ENCODE measurements around the gene ATXN1.
"Not testable (repeated sequence)": the region's sequence is repeated elsewhere in the genome, so short reads cannot be mapped to it uniquely, and the experiment has no call there.

ATXN1 gene

GRCh38 chr6:16760516-16761470, at the start of gene ATXN1:
ATXN1 (minus strand) TSS chr6:16761460.
- peak; percentile 80 for DNase-seq

GRCh38 chr6:16810411-16810810, 49.2 kb upstream of the ATXN1 start:
- no peak for DNase-seq

GRCh38 chr6:16809753-16810358, 48.6 kb upstream of the ATXN1 start:
- no peak for DNase-seq

- DNase-seq = no peak
Observed at GRCh38 chr6:16807956-16808355, 46.7 kb upstream of the ATXN1 start.

GRCh38 chr6:16806363-16806762, 45.1 kb upstream of the ATXN1 start:
- no peak for DNase-seq

- peak; percentile 57 for DNase-seq
Observed at GRCh38 chr6:16805243-16805950, 44.1 kb upstream of the ATXN1 start.

GRCh38 chr6:16804546-16805242, 43.4 kb upstream of the ATXN1 start:
- DNase-seq = no peak

- DNase-seq = peak; percentile 92
Observed at GRCh38 chr6:16803294-16804200, 42.3 kb upstream of the ATXN1 start.

GRCh38 chr6:16802071-16802470, 40.8 kb upstream of the ATXN1 start:
- DNase-seq = no peak

GRCh38 chr6:16800942-16801341, 39.7 kb upstream of the ATXN1 start:
- DNase-seq = no peak

GRCh38 chr6:16800341-16800740, 39.1 kb upstream of the ATXN1 start:
- no peak for DNase-seq

GRCh38 chr6:16799279-16800193, 38.3 kb upstream of the ATXN1 start:
- no peak for DNase-seq

GRCh38 chr6:16793828-16794412, 32.7 kb upstream of the ATXN1 start:
- no peak for DNase-seq

- no peak for DNase-seq
Observed at GRCh38 chr6:16789329-16790038, 28.2 kb upstream of the ATXN1 start.

GRCh38 chr6:16787128-16787682, 25.9 kb upstream of the ATXN1 start:
- no peak for DNase-seq

GRCh38 chr6:16785496-16785895, 24.2 kb upstream of the ATXN1 start:
- no peak for DNase-seq

GRCh38 chr6:16784957-16785356, 23.7 kb upstream of the ATXN1 start:
- DNase-seq = not testable (repeated sequence)

GRCh38 chr6:16783952-16784565, 22.8 kb upstream of the ATXN1 start:
- no peak for DNase-seq

- no peak for DNase-seq
Observed at GRCh38 chr6:16783509-16783908, 22.2 kb upstream of the ATXN1 start.

Data from islet precursor cell (in vitro differentiated cells).